ENCODE data around the gene MAT1A. TPM values are rescaled to one million over a fixed set of nuclear protein-coding genes. Genes with fewer than 3 reads are reported as not detected.
"Not testable (repeated sequence)": the region's sequence is repeated elsewhere in the genome, so short reads cannot be mapped to it uniquely, and the experiment has no call there.

Gene MAT1A
- total RNA-seq, 1 experiment from 2014 or later, result 3.9 TPM

DNA sequence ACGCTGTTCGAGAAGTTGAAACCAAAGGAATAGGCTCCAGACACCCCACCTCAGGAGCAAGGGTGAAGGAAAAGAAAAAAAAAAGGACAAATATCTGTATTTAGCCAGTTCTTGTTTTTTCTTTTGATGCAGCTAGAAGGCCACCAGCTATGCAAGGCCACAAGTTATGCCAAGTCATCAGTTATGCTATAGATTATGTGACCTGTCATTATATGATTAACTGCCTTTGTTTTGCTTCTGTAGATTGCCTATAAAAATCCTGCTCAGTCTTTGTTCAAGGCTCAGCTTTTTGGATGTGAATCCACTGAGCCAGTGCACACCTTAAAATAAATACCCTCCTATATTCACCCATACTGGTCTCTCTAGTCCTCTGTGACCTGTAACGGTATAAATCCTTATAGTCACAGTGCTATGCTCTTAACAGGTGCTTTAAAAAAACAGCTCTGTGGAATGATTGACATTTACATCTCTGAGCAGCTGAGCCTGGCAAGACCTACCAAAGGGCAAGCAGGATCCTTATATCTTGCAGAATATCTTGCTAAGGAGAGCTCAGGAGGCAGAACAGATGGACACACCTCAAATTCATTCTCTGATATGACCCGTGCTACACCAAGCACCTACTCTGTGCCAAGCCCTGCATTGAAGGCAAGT is 20.4 kb downstream of the MAT1A start:
- no peak for DNase-seq (ENCODE audit: low spot score)
- in situ Hi-C loops (cut with HindIII; ENCODE audit: low sequenced_read_pairs), result no loop called here

DNA sequence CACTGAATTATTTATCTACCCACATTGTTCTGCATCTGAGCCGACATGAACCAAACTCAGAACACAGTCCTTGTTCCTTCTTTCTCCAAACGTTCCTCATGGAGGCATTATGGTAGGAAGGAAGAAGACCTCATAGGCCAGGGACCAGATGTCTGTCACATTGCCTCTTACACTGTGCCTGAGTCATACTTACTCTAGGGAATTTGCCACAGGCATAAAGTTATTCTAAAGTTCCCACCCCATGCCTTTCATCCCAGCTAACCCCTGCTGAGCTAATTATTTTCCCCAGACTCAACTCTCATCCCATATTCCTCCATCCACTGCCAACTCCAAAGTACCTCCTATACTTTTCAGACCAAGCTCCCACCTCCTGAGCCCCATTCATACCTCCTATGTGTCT is 21.2 kb downstream of the MAT1A start:
- in situ Hi-C loops (cut with HindIII; ENCODE audit: low sequenced_read_pairs), result no loop called here
- no peak for DNase-seq (ENCODE audit: low spot score)

DNA sequence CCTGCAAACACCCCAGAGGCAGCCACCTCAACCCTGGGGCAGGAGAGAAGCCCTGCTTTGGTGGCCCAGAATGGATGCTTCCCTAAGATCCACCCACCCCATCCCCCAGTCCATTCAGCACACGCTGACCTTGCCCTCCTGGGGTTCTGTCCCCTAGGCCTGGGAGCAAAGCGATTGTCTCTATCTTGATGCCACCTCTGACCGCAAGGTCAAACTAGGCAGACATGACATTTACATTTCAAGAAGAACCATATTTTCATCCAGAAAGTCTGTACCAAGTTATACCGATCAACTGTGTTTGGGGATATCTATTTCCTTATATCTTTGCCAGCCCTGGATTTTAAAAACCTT is 23.0 kb downstream of the MAT1A start:
- no peak for DNase-seq (ENCODE audit: low spot score)
- in situ Hi-C loops (cut with HindIII; ENCODE audit: low sequenced_read_pairs), result no loop called here

DNA sequence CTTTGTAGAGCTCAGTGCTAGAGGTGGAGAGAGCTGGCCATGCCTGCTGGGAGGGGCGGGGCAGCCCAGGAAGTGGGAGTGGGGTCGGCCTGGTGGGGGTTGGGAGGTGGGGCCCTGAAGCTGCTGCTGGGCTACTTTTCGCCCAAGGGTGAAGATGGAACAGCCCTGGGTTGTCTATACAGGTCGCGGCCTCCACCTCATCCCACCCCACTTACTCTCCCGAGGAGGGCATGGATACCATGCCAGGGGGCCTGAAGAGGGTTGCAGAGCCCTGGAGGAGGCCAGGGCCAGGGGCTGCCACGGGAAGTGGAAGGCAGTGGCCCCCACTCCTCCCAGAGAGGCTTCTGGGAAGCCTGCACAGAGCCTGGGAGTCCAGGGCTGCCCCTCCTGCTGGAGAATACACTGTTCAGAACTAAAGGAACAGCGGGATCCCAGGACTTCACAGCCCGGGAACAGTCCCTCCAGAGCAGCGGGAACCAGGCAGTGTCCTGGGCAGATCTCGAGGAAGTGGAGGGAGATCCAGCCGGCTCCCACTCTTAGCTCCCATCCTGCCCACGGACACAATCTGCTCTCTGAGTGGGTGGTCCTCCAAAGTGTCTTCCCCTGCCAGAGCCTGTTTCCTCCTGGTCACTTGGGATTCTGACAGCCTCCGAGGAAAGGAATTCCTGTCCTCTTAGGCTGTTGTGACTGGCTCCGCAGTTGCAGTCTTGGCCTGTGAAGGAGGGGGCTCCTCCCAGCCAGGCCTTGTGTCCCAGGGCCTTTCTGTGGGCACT is 23.5 kb downstream of the MAT1A start:
- in situ Hi-C loops (cut with HindIII; ENCODE audit: low sequenced_read_pairs), result no loop called here
- no peak for DNase-seq (ENCODE audit: low spot score)

DNA sequence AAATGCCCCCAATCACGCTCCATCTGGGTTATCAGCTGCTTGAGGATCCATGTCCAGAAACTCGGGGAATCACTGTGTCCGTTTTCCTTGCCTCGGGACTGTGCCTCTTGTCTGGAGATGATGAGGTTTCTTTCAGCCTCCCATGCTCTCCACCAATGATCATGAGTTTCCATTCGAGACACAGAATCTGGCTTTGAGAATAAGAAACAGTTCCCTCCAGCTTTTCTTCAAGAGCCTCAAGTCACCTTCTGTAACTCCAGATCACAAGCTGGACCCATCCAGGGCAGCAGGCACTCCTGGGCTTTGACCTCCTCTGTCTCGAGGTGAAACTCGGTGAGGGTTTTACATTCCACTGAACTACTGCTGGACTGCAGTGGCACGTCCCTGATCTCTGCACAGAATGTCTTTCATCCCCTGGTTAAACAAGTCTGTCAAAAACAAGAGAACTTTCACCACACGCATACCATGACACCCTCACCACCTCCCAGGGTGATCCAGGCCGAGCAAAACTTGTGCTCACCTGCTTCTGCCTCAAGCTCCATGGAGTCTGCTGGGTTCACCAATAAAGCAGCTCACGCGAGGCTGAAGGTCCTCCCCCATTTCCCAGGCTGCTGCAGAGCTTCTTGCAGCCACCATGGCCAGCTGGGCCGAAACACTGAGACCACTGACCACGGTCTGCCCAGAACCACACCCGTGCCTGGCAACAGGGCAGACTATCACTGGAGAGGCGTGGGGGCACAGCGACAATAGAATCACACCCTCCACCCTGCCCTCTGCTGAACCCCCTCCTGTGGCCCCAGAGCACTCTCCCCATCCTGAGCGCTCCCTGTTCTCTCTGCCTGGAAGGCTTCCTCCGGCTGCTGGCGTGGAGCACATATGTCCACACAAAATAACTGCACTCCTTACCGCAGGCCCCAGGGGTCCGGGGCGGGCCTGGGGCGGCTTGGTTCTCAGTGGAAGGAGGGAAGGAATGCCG is 25.1 kb downstream of the MAT1A start:
- no peak for DNase-seq (ENCODE audit: low spot score)
- in situ Hi-C loops (cut with HindIII; ENCODE audit: low sequenced_read_pairs), result no loop called here

DNA sequence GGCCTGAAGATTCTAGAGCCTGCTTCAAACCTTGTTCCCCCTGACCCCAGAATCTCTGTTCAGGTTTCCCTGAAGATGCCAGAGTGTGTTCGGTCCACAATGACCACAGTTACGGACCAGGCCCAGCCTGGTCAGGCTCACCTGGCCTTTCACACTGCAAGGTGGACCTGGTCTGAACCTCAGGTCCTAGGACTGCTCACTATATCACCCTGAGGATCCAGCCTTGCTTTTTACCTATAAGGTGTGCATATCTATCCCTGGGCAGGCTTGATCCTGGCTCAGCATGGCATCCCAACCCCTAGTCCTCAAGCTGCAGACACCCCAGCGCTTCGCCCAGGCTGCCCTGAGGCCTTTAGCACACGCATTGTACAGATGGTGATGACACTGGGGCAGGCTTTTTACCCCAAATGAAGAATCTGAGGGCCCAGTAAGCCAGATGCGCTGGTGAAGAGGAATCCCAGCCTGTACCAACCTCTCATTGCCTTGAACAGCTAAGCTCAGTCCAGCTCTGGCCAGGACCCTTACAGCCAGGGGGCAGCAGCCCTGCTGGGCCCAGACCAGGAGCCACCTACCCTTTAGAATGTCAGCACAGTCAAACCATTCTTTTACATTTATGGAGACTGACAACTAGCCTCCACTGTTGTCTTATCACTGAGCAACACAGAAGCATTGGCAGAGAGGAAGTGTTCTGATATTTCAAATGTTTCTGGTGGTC is 28.0 kb downstream of the MAT1A start:
- DNase-seq (ENCODE audit: low spot score), result no peak
- in situ Hi-C loops (cut with HindIII; ENCODE audit: low sequenced_read_pairs), result no loop called here

DNA sequence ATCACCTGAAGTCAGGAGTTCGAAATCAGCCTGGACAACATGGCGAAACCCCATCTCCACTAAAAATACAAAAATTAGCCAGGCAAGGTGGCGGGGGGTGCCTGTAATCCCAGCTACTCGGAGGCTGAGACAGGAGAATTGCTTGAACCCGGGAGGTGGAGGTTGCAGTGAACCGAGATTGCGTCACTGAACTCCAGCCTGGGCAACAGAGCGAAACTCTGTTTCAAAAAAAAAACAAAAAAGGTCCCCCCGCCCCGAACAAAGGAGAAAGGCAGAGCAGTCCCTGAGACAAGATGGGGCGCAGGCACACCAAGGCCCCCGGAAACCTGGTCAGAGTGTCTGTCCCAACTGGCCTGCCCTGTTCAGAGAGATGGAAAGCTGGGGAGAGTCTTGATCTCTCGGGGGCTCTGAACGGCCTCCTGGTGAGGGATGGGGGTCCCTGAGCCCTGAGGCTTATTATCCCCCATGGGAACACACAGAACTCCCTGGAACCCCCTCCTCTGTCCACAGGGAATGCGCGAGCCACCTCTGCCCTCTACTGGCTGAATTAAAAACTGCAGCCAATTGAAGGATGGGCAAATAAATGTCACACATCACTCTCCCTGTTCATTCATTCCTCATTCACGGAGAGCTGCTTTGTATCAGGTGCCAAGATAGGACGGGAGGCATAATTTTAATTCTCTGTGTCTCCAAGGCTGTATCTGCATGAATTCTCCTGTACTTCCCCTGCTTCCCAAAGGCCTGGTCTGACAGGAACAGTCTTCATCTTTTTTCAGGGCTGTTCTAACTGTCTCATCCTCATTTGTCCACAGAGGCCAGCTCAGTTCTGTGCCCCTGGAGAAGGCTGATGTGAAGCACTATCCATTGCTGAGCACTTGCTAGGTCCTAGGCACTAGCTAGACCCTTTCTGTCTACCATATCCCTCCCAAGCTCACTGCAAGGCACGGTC is 28.9 kb downstream of the MAT1A start:
- in situ Hi-C loops (cut with HindIII; ENCODE audit: low sequenced_read_pairs), result no loop called here
- DNase-seq (ENCODE audit: low spot score), result peak; percentile 35

DNA sequence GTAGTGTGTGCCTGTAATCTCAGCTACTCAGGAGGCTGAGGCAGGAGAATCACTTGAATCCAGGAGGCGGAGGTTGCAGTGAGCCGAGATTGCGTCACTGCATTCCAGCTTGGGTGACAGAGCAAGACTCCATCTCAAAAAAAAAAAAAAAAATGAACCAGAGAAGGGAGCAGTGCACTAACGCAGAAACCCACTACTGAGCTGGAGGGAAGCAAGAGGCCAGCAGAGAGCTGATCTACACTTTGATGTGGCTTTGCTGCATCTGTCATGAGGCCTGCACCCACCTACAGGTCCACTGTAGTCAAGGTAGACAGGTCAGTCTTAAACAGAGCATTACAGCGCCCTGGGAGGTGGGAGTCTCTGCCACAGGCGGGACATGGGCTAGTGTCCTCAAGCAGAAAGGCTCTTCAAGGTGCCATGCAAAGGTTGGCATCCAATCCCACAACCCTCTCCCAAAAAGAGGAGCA is 30.0 kb downstream of the MAT1A start:
- in situ Hi-C loops (cut with HindIII; ENCODE audit: low sequenced_read_pairs), result no loop called here
- DNase-seq (ENCODE audit: low spot score), result no peak

DNA sequence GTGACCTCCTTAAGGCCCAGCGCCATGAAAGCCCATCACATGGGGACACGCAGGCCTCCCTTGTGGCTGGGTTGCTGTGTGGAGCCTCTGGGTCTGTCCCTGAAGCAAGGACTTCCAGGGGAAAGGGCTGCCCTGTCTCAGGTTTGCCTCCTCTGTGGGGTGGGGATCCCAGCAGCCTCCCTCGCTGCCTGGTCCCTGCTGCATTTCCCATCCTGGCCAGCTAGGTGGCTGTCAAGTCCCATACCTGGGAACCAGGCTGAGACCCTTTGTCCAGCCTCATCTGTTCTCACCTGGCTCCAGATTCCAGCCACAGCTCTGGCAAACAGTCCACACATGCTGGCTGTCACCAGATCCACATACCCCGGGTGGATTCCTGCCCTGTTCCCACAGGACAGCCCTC is 32.7 kb downstream of the MAT1A start:
- peak; percentile 37 for DNase-seq (ENCODE audit: low spot score)
- in situ Hi-C loops (cut with HindIII; ENCODE audit: low sequenced_read_pairs), result not testable (repeated sequence)

DNA sequence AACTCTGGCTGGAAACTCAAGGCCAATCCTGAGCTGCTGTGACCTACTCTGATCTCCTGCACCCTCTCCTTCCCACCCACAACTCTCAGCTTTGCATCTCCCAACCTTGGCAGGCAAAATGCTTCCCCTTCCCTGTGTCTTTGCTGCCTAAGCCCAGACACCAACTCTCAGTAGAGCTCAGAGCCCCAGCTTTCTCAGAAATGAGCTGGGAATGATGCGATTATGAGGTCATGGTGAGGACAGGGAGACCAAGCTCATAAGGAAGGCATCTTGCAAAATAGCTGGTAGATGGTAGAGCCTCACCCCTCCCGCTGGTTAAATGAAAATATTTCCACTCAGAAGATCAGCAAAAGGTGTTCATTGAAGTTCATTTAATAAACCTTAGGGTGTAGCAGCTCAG is 34.7 kb downstream of the MAT1A start:
- DNase-seq (ENCODE audit: low spot score); in situ Hi-C loops (cut with HindIII; ENCODE audit: low sequenced_read_pairs): not testable (repeated sequence)

DNA sequence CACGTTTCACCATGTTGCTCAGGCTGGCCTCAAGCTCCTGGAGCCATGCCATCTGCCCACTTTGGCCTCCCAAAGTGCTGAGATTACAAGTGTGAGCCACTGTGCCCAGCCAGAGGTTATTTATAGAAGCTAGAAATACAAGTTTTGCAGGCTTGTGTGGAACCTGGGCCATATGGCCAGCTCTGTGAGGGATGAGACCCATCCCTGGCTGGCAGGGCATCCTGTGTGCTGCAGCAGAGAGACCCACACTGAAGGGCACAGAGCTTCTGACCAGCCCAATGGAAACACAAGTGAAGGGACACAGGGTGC is 35.5 kb downstream of the MAT1A start:
- in situ Hi-C loops (cut with HindIII; ENCODE audit: low sequenced_read_pairs), result not testable (repeated sequence)

DNA sequence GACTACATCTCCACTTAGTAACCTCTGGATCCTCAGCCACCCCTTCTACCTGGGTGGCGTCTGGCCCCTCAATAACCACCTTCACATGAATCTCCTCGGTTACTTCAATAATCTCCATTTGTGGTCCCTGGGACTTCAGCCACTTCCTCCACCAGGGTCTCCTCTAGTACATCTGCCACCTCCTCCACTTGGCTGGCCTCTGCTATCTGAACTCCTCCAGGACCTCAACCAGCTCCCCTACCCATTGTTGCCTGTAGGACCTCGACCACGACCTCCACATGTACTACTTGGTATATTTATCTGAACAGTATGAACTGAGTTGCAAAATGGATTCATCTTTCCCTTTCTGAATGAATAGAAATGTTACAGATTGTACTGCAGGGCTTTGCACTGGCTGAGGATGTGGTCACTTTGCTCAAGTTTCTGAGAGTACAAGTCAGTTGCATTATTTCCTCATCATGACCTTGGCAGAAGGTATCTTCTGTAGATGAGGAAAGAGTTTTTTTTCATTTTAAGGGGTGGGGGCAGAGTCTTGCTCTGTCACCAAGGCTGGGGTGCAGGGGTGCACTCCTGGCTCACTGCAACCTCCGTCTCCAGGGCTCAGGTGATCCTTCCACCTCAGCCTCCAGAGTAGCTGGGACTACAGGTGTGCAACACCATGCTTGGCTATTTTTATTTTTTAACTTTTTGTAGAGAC is 36.0 kb downstream of the MAT1A start:
- DNase-seq (ENCODE audit: low spot score), result no peak
- in situ Hi-C loops (cut with HindIII; ENCODE audit: low sequenced_read_pairs), result no loop called here

More for the DNA sequence above, 35.5 kb downstream of the MAT1A start:
- peak; percentile 29 for DNase-seq (ENCODE audit: low spot score)

DNA sequence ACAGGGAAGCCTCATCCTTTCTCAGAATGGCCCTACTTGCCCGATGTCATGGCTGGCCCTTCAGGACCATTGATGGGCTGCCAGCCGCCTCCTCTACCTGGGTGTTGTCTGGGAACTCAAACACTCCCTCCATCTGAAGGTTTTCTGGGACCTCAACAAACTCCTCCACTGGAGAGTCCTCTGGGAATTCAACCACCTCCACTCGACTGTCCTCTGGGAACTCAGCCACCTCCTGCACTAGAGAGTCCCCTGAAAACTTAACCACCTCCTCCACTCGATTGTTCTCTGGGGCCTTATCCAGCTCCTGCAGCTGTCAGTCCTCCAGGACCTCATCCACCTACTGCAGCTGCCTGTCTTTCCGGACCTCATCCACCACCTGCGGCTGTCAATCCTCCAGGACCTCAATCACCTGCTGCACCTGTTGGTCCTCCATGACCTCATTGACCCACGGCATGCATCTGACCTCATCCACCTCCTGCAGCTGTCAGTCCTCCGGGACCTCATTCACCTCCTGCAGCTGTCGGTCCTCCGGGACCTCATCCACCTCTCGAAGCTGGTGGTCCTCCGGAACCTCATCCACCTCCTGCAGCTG is 37.1 kb downstream of the MAT1A start:
- in situ Hi-C loops (cut with HindIII; ENCODE audit: low sequenced_read_pairs), result no loop called here
- no peak for DNase-seq (ENCODE audit: low spot score)

DNA sequence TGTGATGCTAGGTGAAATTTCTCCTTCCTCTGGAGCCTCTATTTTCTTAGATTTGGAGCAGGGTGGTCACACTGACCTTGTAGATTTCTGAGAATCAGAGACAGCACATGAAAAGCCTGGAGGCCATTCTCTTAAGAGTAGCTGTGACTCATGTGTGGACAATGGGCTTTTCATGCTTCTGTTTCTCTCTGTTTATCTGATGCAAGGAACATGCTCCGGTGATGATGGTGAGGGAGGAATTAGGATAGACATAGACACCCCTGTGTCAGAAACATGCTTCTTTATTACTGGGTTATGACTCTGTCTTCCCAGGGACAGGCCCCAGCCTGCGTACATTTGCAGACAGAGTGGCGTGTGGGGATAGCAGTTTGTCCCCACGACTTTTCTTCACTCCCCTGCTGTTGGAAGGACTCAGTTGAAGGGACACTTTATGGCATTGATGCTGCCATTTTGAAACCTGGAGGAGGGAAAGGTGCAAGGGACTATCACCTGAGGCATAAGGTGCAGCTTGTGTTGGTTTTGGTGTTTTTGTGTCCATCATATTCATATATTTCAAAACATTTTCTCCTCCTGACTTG is 37.7 kb downstream of the MAT1A start:
- DNase-seq (ENCODE audit: low spot score); in situ Hi-C loops (cut with HindIII; ENCODE audit: low sequenced_read_pairs): not testable (repeated sequence)

DNA sequence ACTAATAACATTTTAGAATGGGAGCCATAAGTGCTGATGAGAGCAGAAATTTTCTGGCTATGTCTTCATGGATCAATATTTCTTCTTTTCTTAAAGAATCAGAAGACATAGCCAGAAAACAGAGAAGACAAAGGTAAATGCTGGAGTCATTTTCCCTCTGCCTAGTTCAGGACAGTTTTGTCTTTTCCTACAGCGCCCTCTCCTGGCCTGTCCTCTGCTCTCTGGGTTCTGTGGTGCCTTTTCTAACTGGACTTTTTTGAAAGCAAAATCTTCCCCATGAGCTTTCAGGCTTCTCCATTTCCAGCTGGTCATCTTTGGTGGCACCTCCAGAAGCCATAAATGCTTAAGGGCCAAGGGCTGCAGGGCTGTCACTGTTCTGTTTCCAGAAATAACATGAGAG is 39.1 kb downstream of the MAT1A start:
- in situ Hi-C loops (cut with HindIII; ENCODE audit: low sequenced_read_pairs); DNase-seq (ENCODE audit: low spot score): not testable (repeated sequence)

DNA sequence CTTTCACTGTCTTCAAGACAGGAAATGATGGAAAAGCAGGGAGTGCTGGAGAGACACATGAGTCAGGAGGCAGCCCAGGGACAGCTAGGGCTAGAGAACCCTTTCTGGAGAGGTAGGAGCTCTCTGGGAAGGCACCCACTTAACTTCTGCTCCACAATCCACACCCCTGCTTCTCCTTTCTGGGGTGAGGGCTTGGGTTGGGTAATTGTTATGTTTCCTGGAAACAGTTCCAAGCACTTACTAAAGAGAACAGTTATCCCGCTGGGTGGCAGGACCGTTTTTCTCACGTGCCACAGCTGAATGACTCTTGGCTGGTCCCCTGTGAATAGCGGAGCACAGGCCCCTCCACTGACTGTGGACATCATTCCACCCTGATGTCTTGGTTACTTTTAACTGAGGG is 39.6 kb downstream of the MAT1A start:
- in situ Hi-C loops (cut with HindIII; ENCODE audit: low sequenced_read_pairs); DNase-seq (ENCODE audit: low spot score): not testable (repeated sequence)

DNA sequence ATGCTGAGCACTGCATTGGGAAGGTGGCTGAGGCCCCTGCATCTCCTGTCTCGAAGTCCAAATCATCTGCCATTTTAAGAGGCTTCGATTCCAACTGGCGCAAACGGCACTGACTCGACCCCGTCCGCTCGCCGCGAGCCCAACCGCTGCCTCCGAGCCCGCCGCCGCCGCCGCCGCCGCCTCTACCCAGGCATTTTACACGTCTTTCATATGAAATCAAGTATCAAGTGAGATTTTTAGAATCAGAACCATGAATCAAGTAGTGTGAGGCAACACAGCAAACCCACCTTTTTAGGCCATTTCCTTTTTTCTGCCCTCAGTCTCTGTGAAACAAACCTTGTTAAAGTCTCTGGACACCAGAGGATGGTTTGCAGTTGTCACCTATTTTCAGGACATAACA is 41.8 kb downstream of the MAT1A start:
- DNase-seq (ENCODE audit: low spot score); in situ Hi-C loops (cut with HindIII; ENCODE audit: low sequenced_read_pairs): not testable (repeated sequence)
